GM18499 (cell line): ENCODE data around the gene CMTM5.

ENCODE experiments used
- ATAC-seq: cut with Tn5 transposase; IDR thresholded peaks from one replicate; pipeline ENCODE4 v1.9.1; 2021; ENCODE audit warnings: moderate number of reproducible peaks; ENCODE audit not compliant: insufficient read depth, unreplicated experiment

The CMTM5 gene

GRCh38 chr14:23357261-23357660 lies 19.6 kb upstream of the CMTM5 start:
- ATAC-seq, result no peak

- ATAC-seq, result no peak
These were observed 18.8 kb upstream of the CMTM5 start for GRCh38 chr14:23358042-23358441.

- ATAC-seq, result no peak
These were observed 18.2 kb upstream of the CMTM5 start for GRCh38 chr14:23358553-23359166.

GRCh38 chr14:23359167-23359626 lies 17.6 kb upstream of the CMTM5 start:
- no peak for ATAC-seq

- ATAC-seq, result no peak
These were observed 17.0 kb upstream of the CMTM5 start for GRCh38 chr14:23359722-23360447.

GRCh38 chr14:23360496-23360895 lies 16.4 kb upstream of the CMTM5 start:
- no peak for ATAC-seq

GRCh38 chr14:23361320-23361719 lies 15.5 kb upstream of the CMTM5 start:
- no peak for ATAC-seq

- no peak for ATAC-seq
These were observed 15.1 kb upstream of the CMTM5 start for GRCh38 chr14:23361763-23362162.

GRCh38 chr14:23362200-23362599 lies 14.6 kb upstream of the CMTM5 start:
- no peak for ATAC-seq

GRCh38 chr14:23364164-23365035 lies 12.4 kb upstream of the CMTM5 start:
- ATAC-seq, result no peak

GRCh38 chr14:23365036-23365731 lies 11.7 kb upstream of the CMTM5 start, which contains the start of gene EFS:
Gene EFS, minus strand, starts transcription at chr14:23365172. Its CDS starts 147 bp downstream, at chr14:23365025.
- no peak for ATAC-seq

GRCh38 chr14:23365732-23366425 lies 11.0 kb upstream of the CMTM5 start:
- no peak for ATAC-seq

- no peak for ATAC-seq
These were observed 10.4 kb upstream of the CMTM5 start for GRCh38 chr14:23366426-23366921.

GRCh38 chr14:23370221-23370620 lies 6.6 kb upstream of the CMTM5 start:
- no peak for ATAC-seq

GRCh38 chr14:23371865-23372264 lies 5.0 kb upstream of the CMTM5 start:
- no peak for ATAC-seq

GRCh38 chr14:23372509-23372908 lies 4.3 kb upstream of the CMTM5 start, which contains the start of gene IL25:
Gene IL25, plus strand, starts transcription at chr14:23372809.
- no peak for ATAC-seq

GRCh38 chr14:23373041-23373440 lies 3.8 kb upstream of the CMTM5 start:
- ATAC-seq, result no peak

- no peak for ATAC-seq
These were observed 1.2 kb upstream of the CMTM5 start for GRCh38 chr14:23375527-23376251.

GRCh38 chr14:23377198-23377550 lies 328 bp downstream of the CMTM5 start:
- ATAC-seq, result no peak
